Neutrophil (primary cell): Measurements from ENCODE around the gene TSPAN9.

Experiments
- H3K27ac ChIP-seq: fragments of 200-600 bp; sonication (generic); 2 replicates; pipeline ENCODE4 v1.5.1; 2016; ENCODE audit warnings: mild to moderate bottlenecking, moderate library complexity
- H3K27me3 ChIP-seq: fragments of 200-600 bp; sonication (generic); 2 replicates; pipeline ENCODE4 v1.6.0; 2016; ENCODE audit warnings: mild to moderate bottlenecking
- H3K36me3 ChIP-seq: fragments of 200-600 bp; sonication (generic); 2 replicates; pipeline ENCODE4 v1.5.1; 2017
- H3K4me1 ChIP-seq, 2 experiments: fragments of 200-600 bp in 1 of 2; sonication (generic) in 1 of 2; 1 replicate in 1 of 2; 2 replicates in 1 of 2; pipeline versions ENCODE4 v1.5.1 to v1.6.1; 2013 to 2016; ENCODE audit warnings: low read depth in 1 of 2, low read length in 1 of 2, mild to moderate bottlenecking in 1 of 2, moderate library complexity in 1 of 2; ENCODE audit not compliant: control insufficient read depth in 1 of 2, insufficient read depth in 1 of 2
- H3K4me3 ChIP-seq, 2 experiments: fragments of 200-600 bp in 1 of 2; sonication (generic) in 1 of 2; 1 replicate in 1 of 2; 2 replicates in 1 of 2; pipeline ENCODE4 v1.5.1; 2013 to 2016; ENCODE audit warnings: low read depth in 1 of 2, low read length in 1 of 2, mild to moderate bottlenecking in 1 of 2, moderate library complexity in 1 of 2
- H3K9me3 ChIP-seq: fragments of 200-600 bp; sonication (generic); 2 replicates; pipeline ENCODE4 v1.5.1; 2016
- TF ChIP-seq, protein P1 (sequence below): fragments of 200-600 bp; sonication (generic); IDR thresholded peaks from 2 replicates; pipeline ENCODE4 v1.5.1; 2016; ENCODE audit warnings: antibody characterized with exemption

TSPAN9 gene

DNA sequence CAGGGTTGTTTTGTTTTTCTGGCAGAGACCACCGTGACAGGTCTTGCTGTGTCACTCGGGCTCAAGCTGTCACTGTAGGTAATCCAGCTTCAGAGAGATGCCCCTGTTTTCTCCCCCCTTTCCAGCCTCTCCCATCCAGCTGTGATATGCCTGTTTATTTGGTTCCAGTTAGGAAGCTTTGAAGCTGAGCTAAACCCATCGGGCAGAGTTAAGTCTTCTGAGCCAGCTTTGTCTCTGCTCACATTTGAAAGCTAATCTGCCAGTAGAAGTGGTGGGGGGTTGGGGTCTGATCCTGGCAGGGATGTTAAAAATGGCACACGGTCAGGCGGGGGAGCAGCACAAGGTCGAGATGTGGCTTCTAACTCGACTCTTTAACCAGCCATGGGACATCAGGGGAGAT lies 130.0 kb downstream of the TSPAN9 start:
- H3K27me3 ChIP-seq, result peaks cover 50% of the 10 kb centered on the region
- H3K9me3 ChIP-seq, result no peaks in the 10 kb centered on the region
- no peak overlapping the region for H3K27ac ChIP-seq
- no peaks in the 10 kb centered on the region for H3K4me1 ChIP-seq
- TF ChIP-seq, protein P1, sequence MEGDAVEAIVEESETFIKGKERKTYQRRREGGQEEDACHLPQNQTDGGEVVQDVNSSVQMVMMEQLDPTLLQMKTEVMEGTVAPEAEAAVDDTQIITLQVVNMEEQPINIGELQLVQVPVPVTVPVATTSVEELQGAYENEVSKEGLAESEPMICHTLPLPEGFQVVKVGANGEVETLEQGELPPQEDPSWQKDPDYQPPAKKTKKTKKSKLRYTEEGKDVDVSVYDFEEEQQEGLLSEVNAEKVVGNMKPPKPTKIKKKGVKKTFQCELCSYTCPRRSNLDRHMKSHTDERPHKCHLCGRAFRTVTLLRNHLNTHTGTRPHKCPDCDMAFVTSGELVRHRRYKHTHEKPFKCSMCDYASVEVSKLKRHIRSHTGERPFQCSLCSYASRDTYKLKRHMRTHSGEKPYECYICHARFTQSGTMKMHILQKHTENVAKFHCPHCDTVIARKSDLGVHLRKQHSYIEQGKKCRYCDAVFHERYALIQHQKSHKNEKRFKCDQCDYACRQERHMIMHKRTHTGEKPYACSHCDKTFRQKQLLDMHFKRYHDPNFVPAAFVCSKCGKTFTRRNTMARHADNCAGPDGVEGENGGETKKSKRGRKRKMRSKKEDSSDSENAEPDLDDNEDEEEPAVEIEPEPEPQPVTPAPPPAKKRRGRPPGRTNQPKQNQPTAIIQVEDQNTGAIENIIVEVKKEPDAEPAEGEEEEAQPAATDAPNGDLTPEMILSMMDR, result no peak
- H3K4me3 ChIP-seq, result no peak overlapping the region
- H3K36me3 ChIP-seq, result no peaks in the 10 kb centered on the region

DNA sequence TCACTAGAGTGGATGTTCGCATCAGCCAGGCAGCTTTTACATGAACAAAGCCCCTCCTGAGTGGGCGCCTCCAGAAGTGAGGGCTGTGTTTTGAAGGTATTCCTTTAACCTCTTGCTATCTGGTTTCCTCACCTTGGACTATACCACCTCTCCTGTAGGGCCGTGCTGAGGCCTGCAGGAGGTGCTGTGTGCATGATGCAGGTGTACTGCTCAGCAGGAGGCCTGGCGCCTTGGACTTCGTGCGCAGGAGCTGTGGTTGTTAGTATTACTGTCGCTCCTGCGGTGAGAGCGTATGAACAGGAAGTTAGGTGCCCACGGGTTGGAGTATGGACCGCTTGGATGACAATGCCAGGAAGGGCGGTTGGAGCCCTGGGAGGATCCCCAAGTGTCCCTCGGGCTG lies 130.7 kb downstream of the TSPAN9 start:
- Histone ChIP-seq H3K36me3 (no peaks in the 10 kb centered on the region), H3K27ac (no peak overlapping the region)

GRCh38 chr12:3213188-3213587 lies 136.0 kb downstream of the TSPAN9 start:
- H3K27ac ChIP-seq, result no peak overlapping the region
- H3K36me3 ChIP-seq, result no peaks in the 10 kb centered on the region
- H3K9me3 ChIP-seq, result no peaks in the 10 kb centered on the region
- H3K4me3 ChIP-seq, result no peak overlapping the region
- peaks cover 13% of the 10 kb centered on the region for H3K27me3 ChIP-seq
- H3K4me1 ChIP-seq, result no peaks in the 10 kb centered on the region
- TF ChIP-seq, protein P1, result no peak

More for the DNA sequence above, 130.7 kb downstream of the TSPAN9 start:
- no peak overlapping the region for H3K4me3 ChIP-seq
- no peaks in the 10 kb centered on the region for H3K9me3 ChIP-seq
- peaks cover 43% of the 10 kb centered on the region for H3K27me3 ChIP-seq
- TF ChIP-seq, protein P1, result no peak
- no peaks in the 10 kb centered on the region for H3K4me1 ChIP-seq

- no peaks in the 10 kb centered on the region for H3K4me1 ChIP-seq
- H3K36me3 ChIP-seq, result no peaks in the 10 kb centered on the region
- no peak overlapping the region for H3K27ac ChIP-seq
- no peak overlapping the region for H3K4me3 ChIP-seq
- peaks cover 13% of the 10 kb centered on the region for H3K27me3 ChIP-seq
- no peaks in the 10 kb centered on the region for H3K9me3 ChIP-seq
- TF ChIP-seq, protein P1, result no peak
Observed at GRCh38 chr12:3213768-3214167, 136.6 kb downstream of the TSPAN9 start.

- TF ChIP-seq, protein P1, result no peak
- Histone ChIP-seq H3K9me3 (no peaks in the 10 kb centered on the region), H3K4me1 (no peaks in the 10 kb centered on the region), H3K4me3 (no peak overlapping the region), H3K36me3 (no peaks in the 10 kb centered on the region), H3K27ac (no peak overlapping the region), H3K27me3 (peaks cover 18% of the 10 kb centered on the region)
Observed at GRCh38 chr12:3214526-3215365, 137.6 kb downstream of the TSPAN9 start.
